HG03175 (cell line): ENCODE data around the gene KCNJ1.
A peak's percentile ranks its signal among the peaks of the same experiment; 100 is the strongest.

Experiments
- ATAC-seq: cut with Tn5 transposase; IDR thresholded peaks from one replicate; pipeline ENCODE4 v1.9.1; 2021; ENCODE audit warnings: mild to moderate bottlenecking, moderate library complexity; ENCODE audit not compliant: unreplicated experiment

The KCNJ1 gene

DNA sequence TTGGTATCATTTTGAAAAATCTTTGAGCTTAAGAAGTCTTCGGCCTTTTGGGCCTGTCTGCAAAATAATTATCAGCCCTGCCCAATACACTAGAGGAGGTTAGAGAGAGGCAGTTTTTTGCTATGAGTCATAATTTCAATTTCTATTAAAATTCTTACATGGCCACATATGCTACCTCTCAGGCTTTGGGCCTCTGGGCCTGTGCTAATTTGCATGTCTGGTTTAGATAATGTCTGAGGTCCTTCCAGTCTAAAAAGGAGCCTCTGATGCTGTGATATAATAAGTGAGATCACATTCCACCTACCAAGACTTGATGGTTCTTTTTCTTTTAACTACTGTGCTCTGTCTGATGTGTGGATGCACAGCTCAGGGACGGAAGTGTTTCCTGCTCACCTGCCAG lies 70.8 kb downstream of the KCNJ1 start:
- ATAC-seq = peak; percentile 97

DNA sequence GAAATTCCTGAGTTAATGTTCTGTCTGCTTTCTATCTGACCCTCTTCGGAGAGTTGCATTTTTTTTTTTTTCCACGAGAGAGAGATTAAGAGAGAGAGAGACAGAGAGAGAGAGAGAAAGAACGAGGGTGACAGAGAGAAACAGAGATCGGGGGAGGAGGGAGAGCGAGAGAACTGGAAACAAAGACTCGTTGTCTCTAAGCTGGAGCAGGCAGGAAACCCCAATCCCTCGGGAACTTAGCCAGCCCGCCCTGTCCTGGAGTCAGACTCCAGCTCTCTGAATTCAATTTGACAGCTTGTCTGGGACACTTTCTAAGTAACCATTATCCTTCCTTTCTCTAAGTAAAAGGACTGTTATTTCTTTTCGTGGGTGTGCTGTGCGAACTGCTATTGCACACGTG lies 76.9 kb downstream of the KCNJ1 start:
- no peak for ATAC-seq

DNA sequence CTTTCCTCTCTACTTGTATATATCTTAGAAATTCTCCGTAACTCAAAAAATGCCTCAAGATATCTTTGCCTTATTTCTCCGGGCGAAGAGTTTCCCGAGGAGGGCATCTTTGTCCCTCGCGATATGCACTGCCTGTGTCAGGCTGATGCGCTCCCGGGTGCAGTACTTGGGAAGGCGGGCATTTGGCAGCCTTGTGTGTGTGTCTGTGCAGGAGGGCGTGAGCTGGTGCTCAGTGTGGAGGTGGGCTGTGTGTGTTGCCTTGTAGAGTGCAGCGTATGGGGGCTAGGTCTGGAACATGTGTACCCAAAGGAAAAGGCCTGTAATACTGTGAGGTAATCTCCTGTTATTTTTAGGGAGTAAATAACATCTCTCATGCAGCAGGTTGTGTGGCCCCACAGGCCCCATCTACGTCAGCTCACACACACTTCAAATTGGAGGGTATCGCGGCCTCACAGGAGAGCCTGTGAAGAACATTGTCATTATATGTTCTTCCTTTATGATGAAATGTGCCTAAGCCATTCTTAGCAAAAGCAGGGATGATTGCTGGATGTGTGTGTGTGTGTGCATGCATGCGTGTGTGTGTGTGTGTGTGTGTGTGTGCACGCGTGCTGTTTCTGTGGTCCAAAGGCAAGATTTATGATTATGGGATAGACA lies 77.5 kb downstream of the KCNJ1 start:
- no peak for ATAC-seq
